KMS-11 (cell line): ENCODE measurements around the gene GPR176.

ENCODE experiments used
- H2AFZ ChIP-seq: fragments of 200-600 bp; sonication (generic); 2 replicates; pipeline ENCODE4 v1.6.1; 2016; ENCODE audit warnings: antibody characterized with exemption, mixed run types, low read depth
- H3K27ac ChIP-seq: fragments of 200-600 bp; sonication (generic); 2 replicates; pipeline ENCODE4 v1.6.1; 2016; ENCODE audit warnings: mild to moderate bottlenecking, mixed run types
- H3K27me3 ChIP-seq: fragments of 200-600 bp; sonication (generic); 2 replicates; pipeline ENCODE4 v1.6.1; 2017; ENCODE audit warnings: mild to moderate bottlenecking, low read depth, mixed run types, moderate library complexity; ENCODE audit not compliant: insufficient read depth
- H3K36me3 ChIP-seq: fragments of 200-600 bp; sonication (generic); 2 replicates; pipeline ENCODE4 v1.6.1; 2017; ENCODE audit warnings: mild to moderate bottlenecking, mixed run types; ENCODE audit not compliant: insufficient read depth
- H3K4me1 ChIP-seq: fragments of 200-600 bp; sonication (generic); 2 replicates; pipeline ENCODE4 v1.6.1; 2016; ENCODE audit warnings: mild to moderate bottlenecking, low read depth, mixed run types; ENCODE audit not compliant: poor library complexity, severe bottlenecking
- H3K4me2 ChIP-seq: fragments of 200-600 bp; sonication (generic); 2 replicates; pipeline ENCODE4 v1.7.0; 2016; ENCODE audit warnings: mild to moderate bottlenecking, mixed run types
- H3K4me3 ChIP-seq: fragments of 200-600 bp; sonication (generic); IDR thresholded peaks from 2 replicates; pipeline ENCODE4 v1.6.1; 2017; ENCODE audit warnings: low read depth, low read length, mixed read lengths; ENCODE audit not compliant: insufficient read depth
- H3K79me2 ChIP-seq: fragments of 200-600 bp; sonication (generic); 2 replicates; pipeline ENCODE4 v1.6.1; 2016; ENCODE audit warnings: low read depth, mixed run types; ENCODE audit not compliant: insufficient read depth
- H3K9ac ChIP-seq: fragments of 200-600 bp; sonication (generic); 2 replicates; pipeline ENCODE4 v1.6.1; 2016; ENCODE audit warnings: mild to moderate bottlenecking, mixed run types
- H4K20me1 ChIP-seq: fragments of 200-600 bp; sonication (generic); 2 replicates; pipeline ENCODE4 v1.6.1; 2016; ENCODE audit warnings: mild to moderate bottlenecking, mixed run types; ENCODE audit not compliant: insufficient read depth
- CTCF ChIP-seq: fragments of 200-600 bp; sonication (generic); conservative IDR thresholded peaks from 2 replicates; pipeline ENCODE4 v1.6.1; 2017; ENCODE audit warnings: low read depth, mild to moderate bottlenecking, antibody characterized with exemption, low read length, moderate library complexity, mixed read lengths

Gene GPR176

GRCh38 chr15:39833515-39833981, 86.5 kb downstream of the GPR176 start:
- Histone ChIP-seq H3K4me3 (no peak overlapping the region), H3K36me3 (no peaks in the 10 kb centered on the region), H3K27me3 (no peaks in the 10 kb centered on the region), H4K20me1 (no peaks in the 10 kb centered on the region), H3K9ac (no peak overlapping the region), H3K4me1 (no peaks in the 10 kb centered on the region), H3K79me2 (no peaks in the 10 kb centered on the region), H3K27ac (no peak overlapping the region), H2AFZ (no peak overlapping the region), H3K4me2 (no peak overlapping the region)
- TF ChIP-seq CTCF, result no peak

GRCh38 chr15:39830166-39830565, 89.9 kb downstream of the GPR176 start:
- H3K36me3 ChIP-seq, result no peaks in the 10 kb centered on the region
- no peak for TF ChIP-seq CTCF
- H3K79me2 ChIP-seq, result no peaks in the 10 kb centered on the region
- no peak overlapping the region for H3K4me3 ChIP-seq
- no peaks in the 10 kb centered on the region for H4K20me1 ChIP-seq
- no peak overlapping the region for H3K9ac ChIP-seq
- no peaks in the 10 kb centered on the region for H3K4me1 ChIP-seq
- no peak overlapping the region for H3K27ac ChIP-seq
- no peaks in the 10 kb centered on the region for H3K27me3 ChIP-seq
- no peak overlapping the region for H3K4me2 ChIP-seq
- no peak overlapping the region for H2AFZ ChIP-seq

GRCh38 chr15:39828374-39828931, 91.6 kb downstream of the GPR176 start:
- no peak overlapping the region for H3K4me3 ChIP-seq
- no peaks in the 10 kb centered on the region for H3K36me3 ChIP-seq
- no peak overlapping the region for H3K9ac ChIP-seq
- H3K27ac ChIP-seq, result no peak overlapping the region
- H3K79me2 ChIP-seq, result no peaks in the 10 kb centered on the region
- no peaks in the 10 kb centered on the region for H4K20me1 ChIP-seq
- TF ChIP-seq CTCF, result no peak
- H3K27me3 ChIP-seq, result no peaks in the 10 kb centered on the region
- H3K4me1 ChIP-seq, result no peaks in the 10 kb centered on the region
- no peak overlapping the region for H3K4me2 ChIP-seq
- no peak overlapping the region for H2AFZ ChIP-seq

GRCh38 chr15:39826975-39827374, 93.1 kb downstream of the GPR176 start:
- Histone ChIP-seq H4K20me1 (no peaks in the 10 kb centered on the region), H3K4me1 (no peaks in the 10 kb centered on the region), H3K36me3 (no peaks in the 10 kb centered on the region), H3K27me3 (no peaks in the 10 kb centered on the region), H3K79me2 (no peaks in the 10 kb centered on the region), H3K4me3 (no peak overlapping the region), H3K4me2 (no peak overlapping the region), H2AFZ (no peak overlapping the region), H3K27ac (no peak overlapping the region), H3K9ac (no peak overlapping the region)
- TF ChIP-seq CTCF, result no peak
